H9 (cell line): ENCODE results near the gene C1orf198. TPM values are rescaled to one million over a fixed set of nuclear protein-coding genes. Genes with fewer than 3 reads are reported as not detected.
A peak's percentile ranks its signal among the peaks of the same experiment; 100 is the strongest.

Experiments
- DNase-seq: peaks from one replicate; pipeline ENCODE4 v3.0.0-alpha.2; 2017
- H2AFZ ChIP-seq: one replicate; pipeline ENCODE4 v1.6.1; 2013; ENCODE audit warnings: mild to moderate bottlenecking, low read length, control low read depth, moderate library complexity
- H2AK5ac ChIP-seq: 2 replicates; pipeline ENCODE4 v1.6.1; 2013; ENCODE audit warnings: low read length, control low read depth, mixed read lengths; ENCODE audit not compliant: insufficient read length
- H2BK120ac ChIP-seq: one replicate; pipeline ENCODE4 v1.6.1; 2013; ENCODE audit warnings: low read depth, mild to moderate bottlenecking, low read length, control low read depth, inconsistent platforms; ENCODE audit not compliant: poor library complexity, severe bottlenecking
- H2BK12ac ChIP-seq: 2 replicates; pipeline ENCODE4 v1.6.1; 2013; ENCODE audit warnings: low read length, control low read depth, mixed read lengths, low read depth; ENCODE audit not compliant: insufficient read length
- H2BK15ac ChIP-seq: 2 replicates; pipeline ENCODE4 v1.6.1; 2013; ENCODE audit warnings: low read depth, low read length, control low read depth
- H2BK20ac ChIP-seq: one replicate; pipeline ENCODE4 v1.6.1; 2013; ENCODE audit warnings: low read depth, mild to moderate bottlenecking, low read length, control low read depth, inconsistent platforms; ENCODE audit not compliant: poor library complexity, severe bottlenecking
- H2BK5ac ChIP-seq: 2 replicates; pipeline ENCODE4 v1.6.1; 2013; ENCODE audit warnings: low read length, control low read depth, mixed read lengths; ENCODE audit not compliant: insufficient read length
- H3K14ac ChIP-seq: 2 replicates; pipeline ENCODE4 v1.6.1; 2013; ENCODE audit warnings: low read length, control low read depth; ENCODE audit not compliant: insufficient read depth
- H3K18ac ChIP-seq: 2 replicates; pipeline ENCODE4 v1.6.1; 2013; ENCODE audit warnings: low read depth, mild to moderate bottlenecking, mixed read lengths, low read length, control low read depth; ENCODE audit not compliant: insufficient read length
- H3K23ac ChIP-seq: 2 replicates; pipeline ENCODE4 v1.6.1; 2013; ENCODE audit warnings: low read length, control low read depth, mixed read lengths, low read depth; ENCODE audit not compliant: insufficient read length
- H3K23me2 ChIP-seq: 2 replicates; pipeline ENCODE4 v1.6.1; 2013; ENCODE audit warnings: low read depth, mild to moderate bottlenecking, mixed read lengths, low read length, control low read depth; ENCODE audit not compliant: insufficient read length, poor library complexity, severe bottlenecking
- H3K27ac ChIP-seq: 2 replicates; pipeline ENCODE4 v1.5.1; 2013; ENCODE audit warnings: low read length, control low read depth, mixed read lengths, low read depth; ENCODE audit not compliant: insufficient read length
- H3K27me3 ChIP-seq: 2 replicates; pipeline ENCODE4 v1.6.1; 2013; ENCODE audit warnings: low read length, control low read depth, inconsistent platforms; ENCODE audit not compliant: insufficient read depth
- H3K4ac ChIP-seq: 2 replicates; pipeline ENCODE4 v1.6.1; 2013; ENCODE audit warnings: low read depth, mild to moderate bottlenecking, control low read depth, inconsistent platforms, low read length, moderate library complexity
- H3K4me1 ChIP-seq: 2 replicates; pipeline ENCODE4 v1.6.1; 2013; ENCODE audit warnings: low read length, control low read depth, inconsistent platforms; ENCODE audit not compliant: insufficient read depth
- H3K4me2 ChIP-seq: 2 replicates; pipeline ENCODE4 v1.6.1; 2013; ENCODE audit warnings: low read length, control low read depth, mixed read lengths; ENCODE audit not compliant: insufficient read length, insufficient read depth
- H3K56ac ChIP-seq: 2 replicates; pipeline ENCODE4 v1.6.1; 2013; ENCODE audit warnings: low read depth, mild to moderate bottlenecking, mixed read lengths, low read length, control low read depth; ENCODE audit not compliant: insufficient read length
- H3K79me1 ChIP-seq: 2 replicates; pipeline ENCODE4 v1.6.1; 2013; ENCODE audit warnings: low read depth, mild to moderate bottlenecking, moderate library complexity, low read length, control low read depth, inconsistent platforms; ENCODE audit not compliant: insufficient read depth, poor library complexity, severe bottlenecking
- H3K79me2 ChIP-seq: 2 replicates; pipeline ENCODE4 v1.6.1; 2013; ENCODE audit warnings: low read length, control low read depth, inconsistent platforms; ENCODE audit not compliant: insufficient read depth
- H3K9ac ChIP-seq: 2 replicates; pipeline ENCODE4 v1.6.1; 2013; ENCODE audit warnings: low read length, control low read depth, mixed read lengths; ENCODE audit not compliant: insufficient read length; ENCODE audit errors: extremely low read depth
- H3K9me3 ChIP-seq: one replicate; pipeline ENCODE4 v1.6.1; 2013; ENCODE audit warnings: low read depth, low read length, inconsistent platforms; ENCODE audit not compliant: control insufficient read depth
- H3T11ph ChIP-seq: one replicate; pipeline ENCODE4 v1.6.1; 2013; ENCODE audit warnings: mild to moderate bottlenecking, low read length, control low read depth, inconsistent platforms
- H4K20me1 ChIP-seq: one replicate; pipeline ENCODE4 v1.6.1; 2013; ENCODE audit not compliant: control insufficient read depth, insufficient read length, insufficient read depth
- H4K5ac ChIP-seq: 2 replicates; pipeline ENCODE4 v1.6.1; 2013; ENCODE audit warnings: low read depth, mild to moderate bottlenecking, mixed read lengths, low read length, control low read depth; ENCODE audit not compliant: insufficient read length
- H4K8ac ChIP-seq: replicated peaks from 2 replicates; pipeline ENCODE4 v1.6.1; 2013; ENCODE audit warnings: low read length, control low read depth, mixed read lengths, low read depth; ENCODE audit not compliant: insufficient read length
- H4K91ac ChIP-seq: 2 replicates; pipeline ENCODE4 v1.6.1; 2013; ENCODE audit warnings: low read depth, mild to moderate bottlenecking, moderate library complexity, mixed read lengths, low read length, control low read depth; ENCODE audit not compliant: insufficient read length
- H3K27ac Mint-ChIP-seq, 3 experiments: 2 replicates in 2 of 3; 3 replicates in 1 of 3; pipeline ENCODE4 v1.8.0; 2020 to 2021; ENCODE audit warnings: mixed read lengths in 3 of 3, mild to moderate bottlenecking in 1 of 3, moderate library complexity in 1 of 3
- H3K27me3 Mint-ChIP-seq: 2 replicates; pipeline ENCODE4 v1.8.0; 2021; ENCODE audit warnings: low read depth, mild to moderate bottlenecking, moderate library complexity, mixed read lengths
- H3K36me3 Mint-ChIP-seq, 3 experiments: 2 replicates in 2 of 3; 3 replicates in 1 of 3; pipeline ENCODE4 v1.8.0; 2020 to 2021; ENCODE audit warnings: low read depth in 3 of 3, mixed read lengths in 3 of 3; ENCODE audit not compliant: insufficient read depth in 1 of 3
- H3K4me1 Mint-ChIP-seq, 2 experiments: 2 replicates each; pipeline ENCODE4 v1.8.0; 2020; ENCODE audit warnings: mixed read lengths in 2 of 2
- H3K4me3 Mint-ChIP-seq, 2 experiments: 2 replicates in 1 of 2; 3 replicates in 1 of 2; pipeline ENCODE4 v1.8.0; 2020 to 2021; ENCODE audit warnings: mild to moderate bottlenecking in 2 of 2, mixed read lengths in 2 of 2, moderate library complexity in 1 of 2
- H3K9me3 Mint-ChIP-seq, 2 experiments: 2 replicates in 1 of 2; 3 replicates in 1 of 2; pipeline ENCODE4 v1.8.0; 2020; ENCODE audit warnings: mild to moderate bottlenecking in 2 of 2, mixed read lengths in 2 of 2, moderate library complexity in 1 of 2
- CTCF ChIP-seq: fragments of 200-600 bp; sonication (generic); conservative IDR thresholded peaks from 3 replicates; pipeline ENCODE4 v1.8.0; 2021; ENCODE audit warnings: antibody characterized with exemption, mild to moderate bottlenecking
- WGBS: extraction: QIAGEN DNeasy Blood & Tissue Kit; methylation state at CpG from one replicate; pipeline ENCODE4 v1.1.7; 2013; ENCODE audit warnings: missing lambda C conversion rate, low lambda C conversion rate, mixed read lengths; ENCODE audit not compliant: insufficient read length; ENCODE audit errors: extremely low coverage; 5-methylcytosine and 5-hydroxymethylcytosine counted together
- total RNA-seq: library from RNA; stranded (reverse); gene quantifications from 2 replicates; pipeline ENCODE4 v1.2.1, GENCODE V29; 2021

The C1orf198 gene
- total RNA-seq, 1 experiment from 2014 or later, result 28.9 TPM

GRCh38 chr1:230858918-230859729 is 9.2 kb downstream of the C1orf198 start:
- no peak overlapping the region for H3K23ac ChIP-seq
- no peak overlapping the region for H2BK120ac ChIP-seq
- H3K27ac ChIP-seq, result no peak overlapping the region
- H3K79me1 ChIP-seq, result no peaks in the 10 kb centered on the region
- H2BK20ac ChIP-seq, result no peak overlapping the region
- H2AK5ac ChIP-seq, result no peak overlapping the region
- Mint-ChIP-seq H3K36me3 (peaks cover 15 to 18% (median 16%) of the 10 kb centered on the region in 3 experiments), H3K9me3 (no peaks in the 10 kb centered on the region), H3K27ac (peak overlapping the region in 1 of 3 experiments; percentile 62; a peak in 1 of 7 replicates), H3K27me3 (no peaks in the 10 kb centered on the region), H3K4me3 (no peak overlapping the region), H3K4me1 (peaks cover 38 to 46% of the 10 kb centered on the region in 2 experiments)
- H3K14ac ChIP-seq, result no peak overlapping the region
- H3K9me3 ChIP-seq, result no peaks in the 10 kb centered on the region
- H3T11ph ChIP-seq, result no peak overlapping the region
- no peaks in the 10 kb centered on the region for H3K79me2 ChIP-seq
- no peak overlapping the region for H4K8ac ChIP-seq
- H3K56ac ChIP-seq, result no peak overlapping the region
- no peak overlapping the region for H2BK12ac ChIP-seq
- no CpG with 5 or more reads among the region's 12 CpGs for WGBS
- DNase-seq, result no peak
- no peaks in the 10 kb centered on the region for H4K20me1 ChIP-seq
- no peaks in the 10 kb centered on the region for H3K27me3 ChIP-seq
- H4K91ac ChIP-seq, result no peak overlapping the region
- H3K4ac ChIP-seq, result no peak overlapping the region
- no peak overlapping the region for H3K4me2 ChIP-seq
- H3K18ac ChIP-seq, result no peak overlapping the region
- peaks cover 3% of the 10 kb centered on the region for H3K23me2 ChIP-seq
- no peaks in the 10 kb centered on the region for H3K4me1 ChIP-seq
- no peak overlapping the region for H2AFZ ChIP-seq
- H4K5ac ChIP-seq, result no peak overlapping the region
- H2BK5ac ChIP-seq, result no peak overlapping the region
- TF ChIP-seq CTCF, result no peak
- no peak overlapping the region for H2BK15ac ChIP-seq
- H3K9ac ChIP-seq, result no peak overlapping the region
